Esophagus squamous epithelium (tissue), 5 donors: ENCODE data around the gene ADAM10. TPM values are rescaled to one million over a fixed set of nuclear protein-coding genes. Genes with fewer than 3 reads are reported as not detected.
A peak's percentile ranks its signal among the peaks of the same experiment; 100 is the strongest.

Experiments
- DNase-seq: peaks from one replicate; lab custom pipeline; 2025; lab: John Stamatoyannopoulos, UW
- H3K27ac ChIP-seq, 4 donors: fragments of 200-600 bp; sonication (generic); one replicate each; pipeline ENCODE4 v1.5.1; 2016 to 2019; ENCODE audit warnings: mild to moderate bottlenecking in 1 of 4
- H3K27me3 ChIP-seq, 4 donors: fragments of 200-600 bp; sonication (generic); 1 replicate in 3 of 4; 2 replicates in 1 of 4; pipeline versions ENCODE4 v1.5.1 to v1.6.0; 2017 to 2021; ENCODE audit warnings: antibody characterized with exemption in 1 of 4
- H3K36me3 ChIP-seq, 3 donors: fragments of 200-600 bp; sonication (generic); one replicate each; pipeline ENCODE4 v1.5.1; 2016 to 2019
- H3K4me1 ChIP-seq, 3 donors: fragments of 200-600 bp; sonication (generic); one replicate each; pipeline ENCODE4 v1.5.1; 2017 to 2019
- H3K4me3 ChIP-seq, 4 donors: fragments of 200-600 bp; sonication (generic); 1 replicate in 3 of 4; 2 replicates in 1 of 4; pipeline ENCODE4 v1.5.1; 2016 to 2019; ENCODE audit warnings: mild to moderate bottlenecking in 2 of 4, moderate library complexity in 1 of 4
- H3K9me3 ChIP-seq, 3 donors: fragments of 200-600 bp; sonication (generic); one replicate each; pipeline ENCODE4 v1.5.1; 2016 to 2019
- POLR2A ChIP-seq, 4 donors: fragments of 450-650 bp; IDR thresholded peaks; one replicate each; pipeline ENCODE4 v1.6.1; 2017; ENCODE audit warnings: antibody characterized with exemption in 4 of 4, mild to moderate bottlenecking in 4 of 4, moderate library complexity in 3 of 4
- WGBS, 2 donors: methylation state at CpG; one replicate each; pipeline ENCODE4 v1.1.5; 2018; 5-methylcytosine and 5-hydroxymethylcytosine counted together
- intact Hi-C: fragments of 100-400 bp; cut with DNase I; formaldehyde crosslinking; loops from one replicate; pipeline ENCODE4 v1.15.0; 2022
- total RNA-seq, 4 donors: library from RNA; depleted of rRNA; stranded (reverse); fragments of >200 nt; gene quantifications; one replicate each; pipeline ENCODE4 v1.1.0, GENCODE V29; 2016
- TF ChIP-seq, protein P1 (sequence below), 6 experiments: fragments of 450-650 bp in 4 of 6; fragments of 200-600 bp in 2 of 6; sonication (generic) in 2 of 6; IDR thresholded peaks; one replicate each; pipeline ENCODE4 v1.5.1; 2016 to 2019; ENCODE audit warnings: antibody characterized with exemption in 6 of 6, mild to moderate bottlenecking in 4 of 6, moderate library complexity in 4 of 6
- donor health status: DM: yes; HTN: yes; CAD: no.

Gene ADAM10
- total RNA-seq, 4 donors from 2014 or later: 34.3 to 61.3 (median 52.8) TPM

DNA sequence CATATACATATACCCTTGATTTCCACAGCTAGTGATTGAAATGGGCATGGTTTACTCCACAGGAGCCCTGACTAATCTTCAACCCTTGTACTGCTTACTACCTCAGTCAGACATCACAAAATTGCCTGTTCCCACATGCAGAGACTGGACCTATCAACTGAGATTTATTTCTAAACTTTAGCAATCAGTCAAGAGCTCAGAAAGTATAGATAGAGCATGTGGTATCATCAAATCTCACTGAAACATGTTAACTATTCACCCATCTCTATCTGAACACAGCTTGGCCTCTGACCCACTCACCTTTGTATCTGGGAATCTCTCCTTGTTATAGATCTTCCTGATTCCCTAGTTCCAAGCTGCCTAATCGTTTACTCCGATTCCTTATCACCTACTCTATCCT is 14.6 kb downstream of the ADAM10 start:
- 59 to 74% methylated on average over 2 of the region's 2 CpGs for WGBS, 2 donors
- intact Hi-C loops: no loop called here
- Histone ChIP-seq H3K9me3 (no peaks in the 10 kb centered on the region), H3K4me1 (peaks cover 6 to 90% (median 28%) of the 10 kb centered on the region in 3 donors), H3K4me3 (no peak overlapping the region), H3K27ac (no peak overlapping the region), H3K27me3 (no peaks in the 10 kb centered on the region), H3K36me3 (no peaks in the 10 kb centered on the region)
- no peak for DNase-seq
- TF ChIP-seq, protein P1, sequence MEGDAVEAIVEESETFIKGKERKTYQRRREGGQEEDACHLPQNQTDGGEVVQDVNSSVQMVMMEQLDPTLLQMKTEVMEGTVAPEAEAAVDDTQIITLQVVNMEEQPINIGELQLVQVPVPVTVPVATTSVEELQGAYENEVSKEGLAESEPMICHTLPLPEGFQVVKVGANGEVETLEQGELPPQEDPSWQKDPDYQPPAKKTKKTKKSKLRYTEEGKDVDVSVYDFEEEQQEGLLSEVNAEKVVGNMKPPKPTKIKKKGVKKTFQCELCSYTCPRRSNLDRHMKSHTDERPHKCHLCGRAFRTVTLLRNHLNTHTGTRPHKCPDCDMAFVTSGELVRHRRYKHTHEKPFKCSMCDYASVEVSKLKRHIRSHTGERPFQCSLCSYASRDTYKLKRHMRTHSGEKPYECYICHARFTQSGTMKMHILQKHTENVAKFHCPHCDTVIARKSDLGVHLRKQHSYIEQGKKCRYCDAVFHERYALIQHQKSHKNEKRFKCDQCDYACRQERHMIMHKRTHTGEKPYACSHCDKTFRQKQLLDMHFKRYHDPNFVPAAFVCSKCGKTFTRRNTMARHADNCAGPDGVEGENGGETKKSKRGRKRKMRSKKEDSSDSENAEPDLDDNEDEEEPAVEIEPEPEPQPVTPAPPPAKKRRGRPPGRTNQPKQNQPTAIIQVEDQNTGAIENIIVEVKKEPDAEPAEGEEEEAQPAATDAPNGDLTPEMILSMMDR (IDR thresholded peaks at IDR 0.05): no peak
- TF ChIP-seq POLR2A (IDR thresholded peaks at IDR 0.05): no peak

DNA sequence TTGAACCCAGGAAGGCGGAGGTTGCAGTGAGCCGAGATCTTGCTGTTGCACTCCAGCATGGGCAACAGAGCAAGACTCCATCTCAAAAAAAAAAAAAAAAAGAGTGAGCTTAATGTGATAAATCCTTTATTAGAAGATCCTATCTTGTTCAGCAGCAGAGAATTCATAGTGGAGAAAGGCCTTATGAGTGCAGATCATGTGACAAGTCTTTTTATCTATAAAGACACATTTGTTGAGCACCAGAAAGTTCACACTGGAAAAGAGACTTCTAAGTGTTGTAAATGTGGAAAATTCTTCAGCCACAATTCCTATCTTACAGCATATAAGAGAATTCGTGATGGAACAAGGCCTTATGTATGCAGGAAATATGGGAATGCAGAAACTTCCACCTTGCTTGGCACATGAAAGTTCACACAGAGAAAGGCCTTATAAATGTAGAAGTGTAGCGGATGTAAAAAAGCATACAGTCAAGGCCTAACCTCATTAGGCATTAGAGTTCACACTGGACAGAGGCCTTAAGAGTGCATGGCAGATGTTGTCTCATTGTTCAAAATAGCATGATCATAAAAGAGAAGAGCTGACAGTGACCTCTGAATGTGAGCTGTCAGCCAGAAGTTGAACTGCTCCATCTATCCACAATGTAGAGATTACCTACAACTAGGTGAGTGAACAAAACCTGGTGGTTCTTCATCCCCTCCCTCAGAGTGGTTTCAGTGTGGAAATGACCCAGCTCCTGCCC is 16.7 kb downstream of the ADAM10 start:
- H3K27me3 ChIP-seq: no peaks in the 10 kb centered on the region
- intact Hi-C loops: no loop called here
- peak overlapping the region in 3 of 4 donors; percentile 24 to 64 (median 63) for H3K27ac ChIP-seq
- H3K4me3 ChIP-seq: no peak overlapping the region
- peaks cover 6 to 80% (median 28%) of the 10 kb centered on the region in 3 donors for H3K4me1 ChIP-seq
- WGBS, 2 donors: 94 to 95% methylated on average over 4 of the region's 4 CpGs
- DNase-seq: no peak
- H3K9me3 ChIP-seq: no peaks in the 10 kb centered on the region
- TF ChIP-seq, protein P1 (IDR thresholded peaks at IDR 0.05): no peak
- TF ChIP-seq POLR2A (IDR thresholded peaks at IDR 0.05): no peak
- H3K36me3 ChIP-seq: peaks cover 0 to 6% (median 0%) of the 10 kb centered on the region in 3 donors

DNA sequence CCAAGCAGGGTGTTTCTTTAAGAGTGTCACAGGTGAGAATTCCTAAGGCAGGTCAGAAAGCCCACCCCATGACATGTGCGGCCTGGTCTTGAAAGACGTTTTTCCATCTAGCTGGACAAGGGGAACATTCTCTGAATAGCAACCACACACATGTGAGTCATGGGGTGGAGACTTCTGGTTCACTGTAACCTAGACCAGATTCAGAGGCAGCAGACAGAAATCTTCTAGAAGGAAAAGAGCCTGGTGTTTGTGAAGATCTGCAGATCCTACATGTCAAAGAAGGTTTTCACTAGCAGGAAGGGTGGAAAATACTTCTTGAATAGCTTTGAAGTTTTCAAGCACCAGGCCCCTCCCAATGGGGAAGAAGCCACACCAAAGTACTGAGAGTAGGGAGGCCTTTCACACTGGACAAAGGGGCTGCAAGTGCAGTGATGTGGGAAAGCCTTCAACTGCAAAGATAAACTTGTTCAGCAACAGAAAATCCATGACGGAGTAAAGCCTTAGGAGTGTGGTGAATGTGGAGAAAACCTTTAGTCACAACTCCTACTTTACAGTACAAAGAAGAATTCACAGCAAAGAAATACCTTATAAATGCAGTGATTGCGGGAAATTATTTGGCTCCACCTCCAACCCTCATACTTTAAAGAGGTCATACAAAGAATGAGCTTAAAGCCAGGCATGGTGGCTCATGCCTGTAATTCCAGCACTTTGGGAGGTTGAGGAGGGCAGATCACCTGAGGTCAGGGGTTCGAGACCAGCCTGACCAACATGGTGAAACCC is 17.6 kb downstream of the ADAM10 start:
- DNase-seq: no peak
- TF ChIP-seq POLR2A (IDR thresholded peaks at IDR 0.05): no peak
- TF ChIP-seq, protein P1 (IDR thresholded peaks at IDR 0.05): no peak
- peaks cover 0 to 6% (median 0%) of the 10 kb centered on the region in 3 donors for H3K36me3 ChIP-seq
- no peak overlapping the region for H3K4me3 ChIP-seq
- intact Hi-C loops: no loop called here
- H3K27ac ChIP-seq: peak overlapping the region; percentile 24 to 64 (median 50)
- 68 to 77% methylated on average over 5 of the region's 5 CpGs for WGBS, 2 donors
- no peaks in the 10 kb centered on the region for H3K27me3 ChIP-seq
- H3K4me1 ChIP-seq: peaks cover 6 to 72% (median 23%) of the 10 kb centered on the region in 3 donors
- no peaks in the 10 kb centered on the region for H3K9me3 ChIP-seq

DNA sequence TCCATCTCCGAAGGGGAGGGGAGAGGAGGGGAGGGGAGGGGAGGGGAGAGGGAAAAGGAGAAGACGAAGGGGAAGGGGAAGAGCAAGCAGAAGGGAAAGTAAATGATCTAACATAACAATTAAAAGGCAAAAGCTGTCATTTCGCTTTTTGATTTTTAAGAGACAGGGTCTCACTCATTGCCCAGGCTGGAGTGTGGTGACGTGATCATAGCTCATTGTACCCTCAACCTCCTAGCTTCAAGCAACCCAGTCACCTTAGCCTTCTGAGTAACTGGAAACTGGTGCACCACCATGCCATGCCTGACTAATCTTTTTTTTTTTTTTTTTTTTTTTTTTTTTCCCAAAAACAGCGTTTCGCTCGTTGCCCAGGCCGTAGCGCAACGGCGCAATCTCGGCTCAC is 22.6 kb downstream of the ADAM10 start:
- intact Hi-C loops: no loop called here
- H3K9me3 ChIP-seq: no peaks in the 10 kb centered on the region
- H3K4me3 ChIP-seq: no peak overlapping the region
- WGBS, 2 donors: 87 to 97% methylated on average over 9 to 12 of the region's 12 CpGs
- no peak for TF ChIP-seq POLR2A (IDR thresholded peaks at IDR 0.05)
- TF ChIP-seq, protein P1 (IDR thresholded peaks at IDR 0.05): no peak
- DNase-seq: no peak
- H3K36me3 ChIP-seq: peaks cover 0 to 6% (median 0%) of the 10 kb centered on the region in 3 donors
- no peaks in the 10 kb centered on the region for H3K27me3 ChIP-seq
- H3K4me1 ChIP-seq: peaks cover under 1 to 46% (median 22%) of the 10 kb centered on the region in 3 donors
- no peak overlapping the region for H3K27ac ChIP-seq

DNA sequence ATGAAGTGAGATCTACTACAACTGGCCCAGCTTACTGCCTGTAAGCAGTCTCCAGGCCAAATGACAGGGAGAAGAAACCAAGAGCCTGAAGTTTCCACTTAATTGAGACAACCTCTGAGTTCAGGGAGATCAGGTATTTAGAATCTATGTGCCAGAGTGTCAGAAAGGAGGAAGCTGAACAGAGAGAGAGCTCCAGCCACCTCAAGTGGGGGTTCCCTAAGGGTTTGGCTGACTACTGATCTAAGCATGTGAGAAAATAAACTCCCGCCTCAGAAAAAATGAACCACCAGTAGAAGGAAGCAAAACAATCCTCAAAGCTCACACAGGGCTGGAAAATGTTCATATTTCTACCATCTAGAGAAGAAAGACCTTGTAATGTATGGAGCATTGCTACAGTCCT is 25.0 kb downstream of the ADAM10 start:
- H3K4me3 ChIP-seq: no peak overlapping the region
- no peaks in the 10 kb centered on the region for H3K27me3 ChIP-seq
- WGBS, 2 donors: 56 to 57% methylated on average over 1 of the region's 1 CpG
- peaks cover 0 to 35% (median 10%) of the 10 kb centered on the region in 3 donors for H3K4me1 ChIP-seq
- peak overlapping the region in 1 of 4 donors; percentile 26 for H3K27ac ChIP-seq
- intact Hi-C loops: no loop called here
- no peak for DNase-seq
- TF ChIP-seq, protein P1 (IDR thresholded peaks at IDR 0.05): no peak
- TF ChIP-seq POLR2A (IDR thresholded peaks at IDR 0.05): no peak
- H3K36me3 ChIP-seq: peaks cover 0 to 4% (median 0%) of the 10 kb centered on the region in 3 donors
- no peaks in the 10 kb centered on the region for H3K9me3 ChIP-seq
